ENCODE results near the gene MICALL1. TPM values are rescaled to one million over a fixed set of nuclear protein-coding genes. Genes with fewer than 3 reads are reported as not detected.
"Not testable (repeated sequence)": the region's sequence is repeated elsewhere in the genome, so short reads cannot be mapped to it uniquely, and the experiment has no call there.

Gene MICALL1
- total RNA-seq, 1 donor from 2014 or later, result 27.7 TPM

GRCh38 chr22:37967637-37968451 lies 61.7 kb downstream of the MICALL1 start:
- Mint-ChIP-seq H3K9me3 (no peaks in the 10 kb centered on the region), H3K4me3 (no peak overlapping the region), H3K36me3 (ENCODE audit: low read depth) (peaks cover 31% of the 10 kb centered on the region), H3K27me3 (no peaks in the 10 kb centered on the region), H3K4me1 (peaks cover 4% of the 10 kb centered on the region), H3K27ac (no peak overlapping the region)
- DNase-seq, result no peak
- intact Hi-C loops (cut with micrococcal nuclease), result no loop called here

GRCh38 chr22:37968452-37969251 lies 62.6 kb downstream of the MICALL1 start:
- Mint-ChIP-seq H3K9me3 (no peaks in the 10 kb centered on the region), H3K4me1 (peaks cover 4% of the 10 kb centered on the region), H3K36me3 (ENCODE audit: low read depth) (peaks cover 31% of the 10 kb centered on the region)

GRCh38 chr22:37970864-37971263 lies 64.8 kb downstream of the MICALL1 start:
- Mint-ChIP-seq H3K4me3 (no peak overlapping the region), H3K4me1 (peaks cover 1% of the 10 kb centered on the region), H3K9me3 (no peaks in the 10 kb centered on the region), H3K27me3 (no peaks in the 10 kb centered on the region), H3K27ac (no peak overlapping the region), H3K36me3 (ENCODE audit: low read depth) (peaks cover 24% of the 10 kb centered on the region)
- intact Hi-C loops (cut with micrococcal nuclease), result no loop called here
- DNase-seq, result no peak

More at GRCh38 chr22:37968452-37969251, 62.6 kb downstream of the MICALL1 start:
- no peaks in the 10 kb centered on the region for H3K27me3 Mint-ChIP-seq
- intact Hi-C loops (cut with micrococcal nuclease), result no loop called here
- no peak overlapping the region for H3K4me3 Mint-ChIP-seq
- no peak for DNase-seq
- H3K27ac Mint-ChIP-seq, result no peak overlapping the region

- Mint-ChIP-seq H3K27ac (no peak overlapping the region), H3K9me3 (no peaks in the 10 kb centered on the region), H3K4me3 (no peak overlapping the region), H3K36me3 (ENCODE audit: low read depth) (peaks cover 21% of the 10 kb centered on the region), H3K27me3 (no peaks in the 10 kb centered on the region), H3K4me1 (no peaks in the 10 kb centered on the region)
- intact Hi-C loops (cut with micrococcal nuclease), result no loop called here
- no peak for DNase-seq
Measured at GRCh38 chr22:37971475-37972434, 65.7 kb downstream of the MICALL1 start.

GRCh38 chr22:37972527-37972926 lies 66.4 kb downstream of the MICALL1 start:
- H3K4me1 Mint-ChIP-seq, result no peaks in the 10 kb centered on the region
- intact Hi-C loops (cut with micrococcal nuclease), result no loop called here
- H3K27ac Mint-ChIP-seq, result no peak overlapping the region
- DNase-seq, result no peak
- peaks cover 14% of the 10 kb centered on the region for H3K36me3 Mint-ChIP-seq (ENCODE audit: low read depth)
- no peaks in the 10 kb centered on the region for H3K27me3 Mint-ChIP-seq
- no peaks in the 10 kb centered on the region for H3K9me3 Mint-ChIP-seq
- no peak overlapping the region for H3K4me3 Mint-ChIP-seq

- Mint-ChIP-seq H3K9me3 (no peaks in the 10 kb centered on the region), H3K27me3 (no peaks in the 10 kb centered on the region), H3K4me1 (no peaks in the 10 kb centered on the region), H3K36me3 (ENCODE audit: low read depth) (peaks cover 6% of the 10 kb centered on the region), H3K27ac (no peak overlapping the region), H3K4me3 (no peak overlapping the region)
- intact Hi-C loops (cut with micrococcal nuclease), result no loop called here
- DNase-seq, result no peak
Measured at GRCh38 chr22:37973271-37974170, 67.4 kb downstream of the MICALL1 start.

- Mint-ChIP-seq H3K36me3 (ENCODE audit: low read depth) (no peaks in the 10 kb centered on the region), H3K4me3 (no peak overlapping the region), H3K27me3 (no peaks in the 10 kb centered on the region), H3K27ac (no peak overlapping the region), H3K9me3 (no peaks in the 10 kb centered on the region), H3K4me1 (no peaks in the 10 kb centered on the region)
- intact Hi-C loops (cut with micrococcal nuclease), result no loop called here
- no peak for DNase-seq
Measured at GRCh38 chr22:37975153-37975552, 69.1 kb downstream of the MICALL1 start.

GRCh38 chr22:37976022-37976421 lies 69.9 kb downstream of the MICALL1 start:
- H3K27me3 Mint-ChIP-seq; H3K27ac Mint-ChIP-seq; H3K4me3 Mint-ChIP-seq; H3K4me1 Mint-ChIP-seq; DNase-seq; intact Hi-C loops (cut with micrococcal nuclease); H3K36me3 Mint-ChIP-seq (ENCODE audit: low read depth); H3K9me3 Mint-ChIP-seq: not testable (repeated sequence)

- no peak overlapping the region for H3K4me3 Mint-ChIP-seq
- H3K4me1 Mint-ChIP-seq, result no peaks in the 10 kb centered on the region
- intact Hi-C loops (cut with micrococcal nuclease), result no loop called here
- H3K36me3 Mint-ChIP-seq (ENCODE audit: low read depth), result no peaks in the 10 kb centered on the region
- H3K27me3 Mint-ChIP-seq, result no peaks in the 10 kb centered on the region
- DNase-seq, result no peak
- H3K9me3 Mint-ChIP-seq, result no peaks in the 10 kb centered on the region
- no peak overlapping the region for H3K27ac Mint-ChIP-seq
Measured at GRCh38 chr22:37976547-37976946, 70.5 kb downstream of the MICALL1 start.

GRCh38 chr22:37979782-37980181 lies 73.7 kb downstream of the MICALL1 start:
- no peak for DNase-seq
- H3K27ac Mint-ChIP-seq, result no peak overlapping the region

GRCh38 chr22:37981282-37982011 lies 75.3 kb downstream of the MICALL1 start:
- no peak overlapping the region for H3K4me3 Mint-ChIP-seq
- no peaks in the 10 kb centered on the region for H3K4me1 Mint-ChIP-seq
- intact Hi-C loops (cut with micrococcal nuclease), result no loop called here
- H3K27ac Mint-ChIP-seq, result no peak overlapping the region
- no peaks in the 10 kb centered on the region for H3K9me3 Mint-ChIP-seq
- no peaks in the 10 kb centered on the region for H3K36me3 Mint-ChIP-seq (ENCODE audit: low read depth)
- no peak for DNase-seq
- no peaks in the 10 kb centered on the region for H3K27me3 Mint-ChIP-seq

More at GRCh38 chr22:37979782-37980181, 73.7 kb downstream of the MICALL1 start:
- Mint-ChIP-seq H3K9me3 (no peaks in the 10 kb centered on the region), H3K27me3 (no peaks in the 10 kb centered on the region), H3K4me1 (no peaks in the 10 kb centered on the region), H3K4me3 (no peak overlapping the region), H3K36me3 (ENCODE audit: low read depth) (no peaks in the 10 kb centered on the region)
- intact Hi-C loops (cut with micrococcal nuclease), result no loop called here

GRCh38 chr22:37982151-37982785 lies 76.2 kb downstream of the MICALL1 start:
- H3K4me3 Mint-ChIP-seq, result no peak overlapping the region
- no peaks in the 10 kb centered on the region for H3K27me3 Mint-ChIP-seq
- H3K27ac Mint-ChIP-seq, result no peak overlapping the region
- H3K36me3 Mint-ChIP-seq (ENCODE audit: low read depth), result no peaks in the 10 kb centered on the region
- H3K9me3 Mint-ChIP-seq, result no peaks in the 10 kb centered on the region
- no peak for DNase-seq
- no peaks in the 10 kb centered on the region for H3K4me1 Mint-ChIP-seq
- intact Hi-C loops (cut with micrococcal nuclease), result no loop called here
